GM21737 (cell line): ENCODE results near the gene EOLA2.
"Not testable (repeated sequence)": the region's sequence is repeated elsewhere in the genome, so short reads cannot be mapped to it uniquely, and the experiment has no call there.

Experiments
- ATAC-seq: cut with Tn5 transposase; IDR thresholded peaks from one replicate; pipeline ENCODE4 v1.9.1; 2021; ENCODE audit warnings: mild to moderate bottlenecking, moderate library complexity; ENCODE audit not compliant: unreplicated experiment

Gene EOLA2

GRCh38 chrX:149933547-149933946 is 4.7 kb downstream of the EOLA2 start:
- ATAC-seq: not testable (repeated sequence)

GRCh38 chrX:149932970-149933369 is 5.3 kb downstream of the EOLA2 start:
- ATAC-seq: not testable (repeated sequence)

GRCh38 chrX:149932150-149932549 is 6.1 kb downstream of the EOLA2 start:
- ATAC-seq: not testable (repeated sequence)

- ATAC-seq: not testable (repeated sequence)
Observed at GRCh38 chrX:149931355-149931754, 6.9 kb downstream of the EOLA2 start.

- not testable (repeated sequence) for ATAC-seq
Observed at GRCh38 chrX:149929400-149929799, 8.9 kb downstream of the EOLA2 start, which contains the start of gene HSFX4. TSS of gene HSFX4 (plus strand) at chrX:149929573. CDS start at chrX:149929645, 72 bp downstream.

- ATAC-seq: not testable (repeated sequence)
Observed at GRCh38 chrX:149928635-149929034, 9.7 kb downstream of the EOLA2 start.

GRCh38 chrX:149927964-149928258 is 10.4 kb downstream of the EOLA2 start:
- not testable (repeated sequence) for ATAC-seq

- not testable (repeated sequence) for ATAC-seq
Observed at GRCh38 chrX:149927245-149927963, 10.9 kb downstream of the EOLA2 start.

- not testable (repeated sequence) for ATAC-seq
Observed at GRCh38 chrX:149924434-149924833, 13.9 kb downstream of the EOLA2 start.

GRCh38 chrX:149923836-149924235 is 14.5 kb downstream of the EOLA2 start:
- ATAC-seq: not testable (repeated sequence)

- ATAC-seq: no peak
Observed at GRCh38 chrX:149916745-149917392, 21.4 kb downstream of the EOLA2 start.

GRCh38 chrX:149910178-149910695 is 28.1 kb downstream of the EOLA2 start:
- no peak for ATAC-seq

- no peak for ATAC-seq
Observed at GRCh38 chrX:149909324-149910177, 28.7 kb downstream of the EOLA2 start.

GRCh38 chrX:149908727-149909126 is 29.6 kb downstream of the EOLA2 start:
- ATAC-seq: no peak

GRCh38 chrX:149908308-149908707 is 30.0 kb downstream of the EOLA2 start:
- ATAC-seq: no peak

- ATAC-seq: peak; percentile 75
Observed at GRCh38 chrX:149903889-149904748, 34.2 kb downstream of the EOLA2 start.

- ATAC-seq: no peak
Observed at GRCh38 chrX:149898554-149898953, 39.7 kb downstream of the EOLA2 start.

GRCh38 chrX:149890828-149891227 is 47.5 kb downstream of the EOLA2 start:
- not testable (repeated sequence) for ATAC-seq
